Measurements from ENCODE around the gene TXNIP.

Gene TXNIP

GRCh38 chr1:145985502-145986439 is 10.6 kb downstream of the TXNIP start:
- peak; percentile 29 for DNase-seq (ENCODE audit: low spot score)

DNA sequence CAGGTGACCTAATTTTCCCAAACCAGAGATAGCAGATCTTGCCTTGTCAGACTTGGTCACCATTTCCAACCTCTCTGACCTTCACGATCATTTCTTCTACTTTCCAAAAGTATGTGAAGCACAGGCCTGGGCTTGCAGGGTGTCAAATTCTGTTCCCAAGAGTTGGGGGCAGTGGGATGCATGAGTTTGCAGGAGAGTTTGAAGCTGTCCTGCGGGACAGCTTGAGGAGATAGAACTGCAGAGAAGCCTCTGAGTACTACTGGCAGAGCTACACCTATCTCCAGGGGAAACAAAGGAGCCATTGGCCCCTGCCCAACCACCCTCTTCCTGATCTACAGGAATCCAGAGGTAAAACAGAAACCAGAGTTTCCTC is 11.3 kb downstream of the TXNIP start:
- DNase-seq (ENCODE audit: low spot score): no peak

GRCh38 chr1:145983960-145984830 is 12.2 kb downstream of the TXNIP start:
- DNase-seq (ENCODE audit: low spot score): no peak

DNA sequence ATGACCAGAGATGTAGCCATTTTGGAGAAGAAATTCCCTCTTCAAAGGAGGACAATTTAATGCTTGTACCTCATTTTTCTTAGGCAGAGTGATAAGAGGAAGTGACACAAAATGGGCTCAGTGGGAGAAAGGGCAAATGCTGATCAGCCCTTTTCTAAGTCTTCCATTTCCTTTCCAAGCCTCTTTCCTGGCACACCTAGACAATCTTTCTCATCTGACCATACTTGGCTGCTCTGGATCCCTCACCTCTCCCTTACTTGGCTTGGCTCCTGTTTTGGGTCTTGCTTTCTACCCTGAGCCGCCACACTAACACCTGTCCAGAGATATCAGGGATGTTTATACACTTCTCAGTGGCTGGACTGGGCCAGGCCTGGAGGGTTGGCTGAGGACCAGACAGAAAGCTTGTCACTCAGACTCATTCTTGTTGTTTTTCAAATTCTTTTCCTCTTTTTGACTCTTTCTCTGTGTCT is 13.1 kb downstream of the TXNIP start:
- no peak for DNase-seq (ENCODE audit: low spot score)

DNA sequence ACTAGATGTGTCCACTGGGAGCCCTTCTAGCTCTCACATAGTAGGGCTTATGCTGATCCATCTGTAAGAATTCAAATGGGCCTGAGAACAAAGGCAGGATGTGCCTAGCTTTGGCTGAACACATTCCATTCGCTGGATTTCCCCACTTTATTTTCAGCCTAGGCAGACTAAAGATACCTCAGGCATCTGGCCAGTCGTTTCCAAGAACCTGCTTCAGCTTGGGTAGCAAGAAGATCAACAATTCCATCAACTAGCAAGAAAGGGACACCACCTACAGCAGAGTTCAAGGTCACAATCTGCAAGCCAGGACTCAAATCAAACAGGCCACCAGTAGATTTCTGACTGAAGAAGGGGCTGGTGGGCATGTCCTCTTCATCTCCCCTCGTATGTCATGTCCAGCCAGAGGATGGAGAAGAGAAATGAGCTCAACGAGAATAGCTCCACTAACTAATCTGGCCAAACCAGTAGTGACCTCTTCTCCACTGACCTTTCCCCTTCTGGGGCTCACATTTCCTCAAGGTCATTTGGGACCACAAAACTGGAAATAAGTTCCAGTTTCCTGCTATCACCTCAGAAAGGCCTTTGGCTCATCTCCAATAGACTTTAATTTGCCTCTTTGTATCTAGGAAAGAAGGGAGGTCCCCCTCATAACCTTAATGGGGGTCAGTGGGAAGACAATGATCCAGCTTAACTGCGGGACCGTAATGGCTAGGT is 14.2 kb downstream of the TXNIP start:
- no peak for DNase-seq (ENCODE audit: low spot score)

DNA sequence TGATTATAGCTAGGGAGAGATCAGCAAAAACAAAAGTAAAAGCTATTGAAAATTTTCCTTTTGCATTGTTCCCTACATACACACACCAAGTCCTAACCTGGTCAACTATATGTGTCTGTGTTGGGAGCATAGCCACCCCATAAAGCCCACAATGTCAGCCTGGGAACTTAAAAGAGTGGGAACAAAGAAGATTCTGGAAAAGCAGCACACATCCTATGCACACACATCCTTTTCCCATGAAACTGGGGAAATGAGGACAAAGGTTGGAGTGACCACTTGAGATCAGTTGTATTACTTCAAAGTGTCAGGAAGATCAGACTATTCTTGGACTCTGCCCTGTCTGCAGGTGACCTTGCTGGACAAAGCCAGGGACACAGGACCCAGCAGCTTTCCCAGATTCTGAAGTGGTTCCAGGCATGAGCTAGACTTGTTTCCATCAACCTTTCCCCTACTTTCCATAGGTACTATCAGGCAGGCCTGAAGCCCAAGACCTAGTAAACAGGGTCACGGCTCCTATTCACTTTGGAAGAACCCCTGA is 15.9 kb downstream of the TXNIP start:
- no peak for DNase-seq (ENCODE audit: low spot score)

DNA sequence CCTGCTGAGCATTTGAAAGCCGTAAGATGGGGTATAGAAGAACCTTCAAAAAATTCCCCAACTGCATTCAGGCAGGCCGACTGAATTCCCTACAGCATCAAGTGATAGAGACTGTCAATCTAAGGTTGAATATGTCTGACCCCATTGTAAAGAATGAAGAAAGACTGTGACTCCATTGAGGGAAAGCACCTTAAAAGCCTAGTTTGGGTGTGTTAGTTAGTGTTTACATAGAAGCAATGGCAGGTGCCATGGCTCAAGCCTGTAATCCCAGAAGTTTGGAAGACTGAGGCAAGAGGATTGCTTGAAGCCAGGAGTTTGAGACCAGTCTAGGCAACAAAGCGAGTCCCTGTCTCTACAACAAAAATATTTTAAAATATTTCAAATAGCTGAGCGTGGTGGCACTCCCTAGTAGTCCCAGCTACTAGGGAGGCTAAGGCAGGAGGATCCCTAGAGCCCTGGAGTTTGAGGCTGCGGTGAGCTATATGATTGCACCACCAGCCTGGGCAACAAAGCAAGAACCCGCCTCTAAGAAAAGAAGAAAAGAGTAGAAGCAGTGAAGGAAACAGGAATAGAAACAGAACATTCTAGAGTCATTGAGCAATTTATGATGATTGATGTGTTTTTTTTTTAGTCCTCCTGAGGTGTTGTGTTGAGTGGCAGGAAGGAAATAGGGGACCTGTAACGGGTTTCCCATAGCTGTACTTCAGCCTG is 16.5 kb downstream of the TXNIP start:
- DNase-seq (ENCODE audit: low spot score): no peak

GRCh38 chr1:145978854-145979745 is 17.3 kb downstream of the TXNIP start:
- DNase-seq (ENCODE audit: low spot score): peak; percentile 93

GRCh38 chr1:145978471-145978853 is 17.9 kb downstream of the TXNIP start:
- no peak for DNase-seq (ENCODE audit: low spot score)

DNA sequence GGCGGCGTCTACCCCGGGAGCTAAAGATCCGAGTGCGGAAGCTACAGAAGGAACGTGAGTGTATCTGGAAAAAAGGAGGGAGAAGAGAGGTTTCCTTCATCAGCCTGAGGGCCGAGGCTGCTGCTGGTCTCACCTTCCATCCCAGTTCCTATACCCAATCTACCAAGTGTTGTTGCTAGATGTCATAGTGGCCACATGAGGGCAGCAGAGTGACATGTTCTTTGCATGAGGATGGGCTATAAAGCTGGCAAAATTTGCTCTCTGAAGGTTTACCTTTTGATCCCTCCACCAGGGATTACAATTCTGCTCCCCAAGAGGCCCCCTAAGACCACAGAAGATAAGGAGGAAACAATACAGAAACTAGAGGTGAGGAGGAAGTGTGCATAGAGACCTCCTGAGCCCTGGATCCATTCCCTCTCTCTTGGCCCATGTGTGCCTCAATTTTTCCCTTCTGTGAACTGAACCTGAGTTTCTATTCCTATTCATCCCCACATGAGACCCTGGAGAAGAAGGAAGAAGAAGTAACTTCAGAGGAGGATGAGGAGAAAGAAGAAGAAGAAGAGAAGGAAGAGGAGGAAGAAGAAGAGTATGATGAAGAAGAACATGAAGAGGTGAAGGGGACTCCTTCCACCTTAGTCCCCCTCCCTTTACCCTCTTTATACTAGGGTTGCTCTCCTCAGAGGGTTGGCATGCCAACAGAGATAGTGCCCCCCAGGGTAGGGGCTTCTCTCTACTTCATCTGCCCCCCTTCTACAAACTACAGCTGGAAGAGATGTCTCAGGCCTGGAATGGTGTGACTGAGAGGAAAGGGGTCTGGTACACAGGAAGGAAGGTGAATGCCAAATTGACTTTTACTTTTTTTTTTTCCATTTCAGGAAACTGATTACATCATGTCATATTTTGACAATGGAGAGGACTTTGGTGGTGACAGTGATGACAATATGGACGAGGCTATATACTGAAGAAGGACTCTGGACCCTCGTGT is 18.6 kb downstream of the TXNIP start:
- peak; percentile 80 for DNase-seq (ENCODE audit: low spot score)

GRCh38 chr1:145977016-145977415 is 19.4 kb downstream of the TXNIP start:
- DNase-seq (ENCODE audit: low spot score): no peak

DNA sequence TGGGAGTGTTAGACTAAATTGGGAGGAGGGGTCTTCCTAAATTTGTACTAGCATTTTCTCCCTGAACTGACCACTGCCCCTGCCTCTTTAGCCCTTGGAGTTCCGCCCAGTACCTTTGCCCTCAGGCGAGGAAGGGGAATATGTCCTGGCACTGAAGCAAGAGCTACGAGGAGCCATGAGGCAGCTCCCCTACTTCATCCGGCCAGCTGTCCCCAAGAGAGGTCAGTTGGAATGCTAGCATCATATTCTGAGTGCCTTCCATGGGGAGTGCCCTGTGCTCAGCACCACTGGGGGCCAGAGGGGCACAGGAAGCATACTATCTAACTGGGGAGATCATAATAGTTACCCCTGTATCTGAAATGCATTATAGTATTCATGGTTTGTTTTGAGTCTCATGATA is 21.2 kb downstream of the TXNIP start:
- no peak for DNase-seq (ENCODE audit: low spot score)

- DNase-seq (ENCODE audit: low spot score): no peak
Observed at GRCh38 chr1:145974721-145975120, 21.7 kb downstream of the TXNIP start.

GRCh38 chr1:145972580-145972979 is 23.8 kb downstream of the TXNIP start:
- DNase-seq (ENCODE audit: low spot score): no peak

GRCh38 chr1:145967288-145967687 is 29.1 kb downstream of the TXNIP start:
- DNase-seq (ENCODE audit: low spot score): no peak

DNA sequence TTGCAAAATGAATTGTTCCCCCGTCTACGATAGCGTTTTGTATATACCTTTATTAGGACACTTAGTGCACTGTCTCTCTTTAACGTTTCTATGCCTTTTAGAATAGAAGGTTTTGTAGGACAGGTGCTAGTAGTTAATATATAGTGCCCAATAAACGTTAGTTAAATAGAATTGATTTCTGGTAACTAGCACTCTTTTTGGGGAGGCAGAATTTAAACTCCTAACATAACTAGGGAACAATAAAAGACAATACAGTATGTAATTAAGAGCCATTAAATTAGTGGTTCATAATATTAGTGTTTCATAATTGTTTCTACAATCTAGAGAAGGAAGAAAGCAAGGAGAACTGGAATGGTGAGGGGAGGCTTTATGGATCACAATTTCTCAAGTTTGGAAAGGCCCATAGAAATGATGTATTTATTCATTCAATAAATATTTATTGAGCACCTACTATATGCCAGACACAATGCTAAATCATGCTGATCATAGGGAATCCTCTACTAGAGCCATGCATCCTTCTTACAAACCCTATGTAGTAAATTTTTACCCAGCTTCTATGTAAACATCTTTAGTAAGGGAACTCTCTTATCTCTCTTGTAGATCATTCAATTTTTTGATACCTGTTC is 31.1 kb downstream of the TXNIP start:
- DNase-seq (ENCODE audit: low spot score): no peak

DNA sequence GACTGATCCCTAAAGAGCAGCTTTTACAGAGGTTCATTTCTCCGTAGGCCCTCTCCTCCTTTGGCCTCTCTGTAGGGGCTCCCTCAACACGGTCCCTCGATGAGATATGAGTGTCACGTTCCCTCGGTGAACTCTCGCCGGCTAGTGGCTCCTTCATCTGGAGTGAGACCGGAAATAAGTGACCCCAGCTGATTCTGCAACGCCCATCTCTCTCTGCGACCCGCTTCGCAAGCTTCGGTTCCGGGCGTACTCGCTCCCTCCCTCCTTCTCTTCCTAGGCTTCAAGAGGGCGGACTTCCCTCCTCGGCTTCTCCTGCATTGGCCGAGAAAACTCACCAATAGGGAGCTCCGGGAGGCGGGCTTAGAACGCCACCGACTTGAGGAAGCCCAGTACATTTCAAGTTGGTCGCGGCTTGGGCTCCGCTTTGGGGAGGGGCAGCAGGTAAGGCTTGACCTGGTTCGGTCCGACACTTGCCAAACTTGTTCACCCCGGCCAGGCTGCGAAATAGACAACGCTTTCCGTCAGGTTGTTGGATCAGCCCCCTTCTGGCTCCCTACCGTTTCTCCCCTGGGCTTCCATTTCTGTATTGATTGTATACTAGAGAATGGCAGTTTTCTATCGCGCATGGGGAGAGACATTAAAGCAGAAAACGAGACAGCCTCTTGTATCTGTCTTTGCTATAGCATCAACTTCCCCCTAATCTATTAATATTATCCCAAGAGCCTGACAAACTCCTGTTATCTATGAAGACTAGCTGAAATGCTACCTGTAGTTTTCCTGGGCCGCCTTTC is 31.9 kb downstream of the TXNIP start, which contains the start of the genes ANKRD34A and POLR3GL:
ANKRD34A (minus strand) TSS at position 248 of the 791 bp plus-strand sequence. CDS start 2,816 bp downstream, outside the sequence.
POLR3GL (plus strand) TSS at position 363 of the 791 bp plus-strand sequence. CDS start 10,176 bp downstream, outside the sequence.
- peak; percentile 89 for DNase-seq (ENCODE audit: low spot score)

Data from AG08396 (cell line).